D341Med (cell line): ENCODE results near the gene CCDC116.
"Not testable (repeated sequence)": the region's sequence is repeated elsewhere in the genome, so short reads cannot be mapped to it uniquely, and the experiment has no call there.

Source experiments
- DNase-seq: peaks from one replicate; pipeline ENCODE4 v3.0.0; 2012; ENCODE audit warnings: low spot score

The CCDC116 gene

DNA sequence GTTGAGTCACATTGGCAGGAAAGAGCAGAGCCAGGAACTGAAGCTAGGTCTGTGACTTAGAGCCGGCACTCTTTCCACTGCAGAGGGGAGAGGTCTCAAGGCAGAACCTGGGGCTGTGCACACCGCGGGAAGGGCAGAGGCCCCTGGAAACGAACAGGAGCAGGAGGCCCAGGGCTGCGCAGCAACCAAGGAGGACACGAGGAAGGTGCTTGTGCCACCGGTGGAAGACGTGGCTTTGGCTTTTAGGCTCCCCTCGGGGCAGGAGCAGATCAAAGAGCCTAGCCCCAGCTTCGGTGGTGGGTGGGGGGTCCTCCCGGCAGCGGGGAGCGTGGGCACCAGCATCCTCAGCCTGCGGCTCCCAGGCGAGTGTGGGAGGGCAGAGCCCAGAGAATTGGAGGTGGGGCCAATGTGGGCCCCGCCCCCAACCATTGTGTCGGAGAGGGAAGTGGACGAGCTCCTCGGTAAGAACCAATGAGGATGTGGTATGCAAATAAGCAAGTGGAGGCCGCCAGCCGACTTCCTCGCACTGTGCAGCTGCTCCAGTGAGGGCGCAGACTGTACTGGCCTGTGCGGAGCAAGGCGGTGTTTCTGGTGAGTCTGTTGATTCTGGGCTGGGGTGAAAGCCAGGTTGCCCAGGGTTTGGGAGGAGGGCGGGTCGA is at the start of gene CCDC116:
TSS of gene CCDC116 (plus strand) at position 524 of the 659 bp plus-strand sequence. CDS start 422 bp downstream, outside the sequence.
- DNase-seq, result peak; percentile 39

- DNase-seq, result peak; percentile 38
Observed at GRCh38 chr22:21582801-21583740, 49.5 kb upstream of the CCDC116 start.

DNA sequence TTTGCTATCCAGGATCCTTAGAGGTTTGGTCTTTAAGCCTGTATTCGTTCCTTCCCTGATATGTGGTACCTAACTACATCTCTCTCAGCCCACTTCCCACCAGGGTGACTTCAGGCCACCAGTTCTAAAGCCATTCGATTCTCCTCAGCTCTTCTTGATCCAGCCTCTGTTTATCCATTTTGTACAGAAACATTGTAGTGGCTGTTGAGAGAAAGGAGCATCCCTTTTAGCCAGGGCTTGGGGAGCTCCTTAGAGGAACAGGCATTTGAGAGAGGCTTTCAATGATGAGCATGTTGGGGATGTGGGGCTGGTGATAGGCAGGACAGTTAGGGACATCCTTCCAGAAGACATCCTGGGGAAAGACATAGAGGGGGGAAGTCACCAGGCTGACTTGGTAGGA is 47.2 kb upstream of the CCDC116 start:
- peak; percentile 9 for DNase-seq

DNA sequence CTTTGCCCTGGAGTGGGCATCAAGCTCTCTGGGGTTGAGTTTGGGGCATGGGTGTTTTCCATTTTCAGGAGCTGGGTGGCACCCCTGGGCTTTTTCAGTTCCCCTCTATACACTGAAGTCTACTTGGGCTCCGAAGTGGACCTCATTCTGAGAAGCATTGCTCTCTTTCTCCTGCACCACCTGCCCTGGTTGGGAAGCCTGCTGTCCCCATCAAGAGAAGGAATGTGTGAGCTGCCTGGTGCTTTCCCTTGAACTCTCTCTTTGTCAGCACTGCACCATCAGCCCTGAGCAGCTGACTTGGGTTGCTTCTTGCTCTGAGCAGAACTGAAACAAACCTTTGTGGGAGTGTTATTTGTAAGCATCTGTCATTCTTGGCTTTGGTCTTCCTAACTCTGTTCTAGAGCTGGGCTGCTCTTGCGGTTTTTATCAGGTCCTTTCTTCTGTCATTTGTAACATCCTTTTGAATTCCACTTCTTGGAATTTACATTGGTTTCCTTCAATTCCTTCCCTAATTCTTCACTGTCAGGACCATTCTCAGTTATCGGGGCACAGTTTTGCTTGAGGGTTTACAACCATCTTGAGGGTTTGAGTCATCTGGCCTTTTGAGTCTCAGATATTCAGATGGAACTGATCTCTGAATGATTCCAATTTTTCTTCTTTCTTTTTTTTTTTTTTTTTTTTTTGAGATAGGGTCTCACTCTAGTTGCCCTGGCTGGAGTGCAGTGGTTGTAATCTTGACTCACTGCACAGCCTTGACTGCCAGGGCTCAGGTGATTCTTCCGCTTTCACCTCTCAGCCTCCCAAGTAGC is 44.6 kb upstream of the CCDC116 start:
- DNase-seq, result peak; percentile 14

- peak; percentile 10 for DNase-seq
Observed at GRCh38 chr22:21589396-21589795, 43.2 kb upstream of the CCDC116 start.

GRCh38 chr22:21590809-21591641 is 41.5 kb upstream of the CCDC116 start:
- DNase-seq, result peak; percentile 20

- no peak for DNase-seq
Observed at GRCh38 chr22:21591695-21592094, 40.9 kb upstream of the CCDC116 start.

GRCh38 chr22:21592422-21592821 is 40.1 kb upstream of the CCDC116 start:
- DNase-seq, result no peak

DNA sequence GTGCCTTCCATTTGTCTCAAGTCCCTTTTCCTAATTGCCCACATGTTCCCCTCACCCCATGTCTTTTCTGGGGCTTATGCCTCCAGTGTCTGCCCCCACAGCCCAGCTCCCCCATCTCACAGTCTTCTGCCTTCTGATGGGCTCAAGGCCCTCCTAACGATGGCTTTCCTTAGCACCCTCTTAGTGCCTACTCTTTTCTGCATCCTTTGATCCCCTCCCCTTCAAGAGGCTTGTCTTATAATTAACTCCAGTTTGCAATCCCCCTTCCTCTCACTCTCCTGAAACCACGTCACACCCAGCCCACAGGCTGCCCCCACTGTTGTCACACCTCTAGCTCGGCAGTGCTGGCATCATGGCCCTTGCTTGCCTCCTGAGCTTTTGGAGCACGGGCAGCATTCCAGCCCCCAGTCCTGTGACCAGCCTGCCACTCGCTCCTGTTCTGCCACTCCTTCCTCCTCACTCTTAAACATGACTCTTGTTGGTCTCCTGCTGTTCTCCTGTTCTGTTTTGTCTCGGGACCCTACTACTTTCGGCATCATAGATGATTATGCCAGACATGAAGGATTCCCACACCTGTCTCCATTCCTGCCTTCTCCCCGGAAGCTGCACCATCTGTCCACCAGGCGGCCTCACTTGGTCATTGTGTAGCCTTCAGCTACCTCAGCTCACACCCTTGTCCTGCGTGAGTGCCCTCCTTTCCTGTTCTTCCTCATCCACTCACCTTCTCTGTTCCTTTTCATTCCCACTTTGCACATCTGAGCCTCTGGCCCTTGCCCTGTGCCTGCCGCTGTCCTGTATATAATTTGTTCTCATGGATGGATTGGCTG is 38.9 kb upstream of the CCDC116 start:
- DNase-seq, result no peak

GRCh38 chr22:21594865-21595452 is 37.6 kb upstream of the CCDC116 start:
- DNase-seq, result no peak

DNA sequence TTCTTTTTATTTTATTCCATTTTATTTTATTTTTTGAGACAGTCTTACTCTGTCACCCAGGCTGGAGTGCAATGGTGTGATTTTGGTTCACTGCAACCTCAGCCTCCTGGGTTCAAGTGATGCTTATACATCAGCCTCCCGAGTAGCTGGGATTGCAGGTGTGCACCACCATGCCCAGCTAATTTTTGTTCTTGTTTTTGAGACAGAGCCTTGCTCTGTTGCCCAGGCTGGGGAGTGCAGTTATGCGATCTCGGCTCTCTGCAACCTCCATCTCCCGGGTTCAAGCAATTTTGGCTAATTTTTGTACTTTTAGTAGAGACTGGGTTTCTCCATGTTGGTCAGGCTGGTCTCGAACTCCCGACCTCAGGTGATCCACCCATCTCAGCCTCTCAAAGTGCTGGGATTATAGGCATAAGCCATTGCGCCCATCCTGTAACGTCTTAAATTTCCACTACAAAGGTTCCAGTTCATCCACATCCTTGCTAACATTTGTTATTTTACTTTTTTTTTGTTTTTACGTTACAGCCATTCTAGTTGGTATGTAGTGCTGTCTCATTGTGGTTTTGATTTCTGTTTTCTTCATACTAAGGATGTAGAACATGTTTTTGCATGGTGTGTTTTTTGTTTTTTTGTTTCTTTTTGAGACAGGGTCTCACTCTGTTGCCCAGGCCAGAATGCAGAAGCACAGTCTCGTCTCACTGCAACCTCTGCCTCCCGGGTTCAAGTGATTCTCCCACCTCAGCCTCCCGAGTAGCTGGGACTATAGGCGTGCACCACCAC is 36.0 kb upstream of the CCDC116 start:
- not testable (repeated sequence) for DNase-seq

DNA sequence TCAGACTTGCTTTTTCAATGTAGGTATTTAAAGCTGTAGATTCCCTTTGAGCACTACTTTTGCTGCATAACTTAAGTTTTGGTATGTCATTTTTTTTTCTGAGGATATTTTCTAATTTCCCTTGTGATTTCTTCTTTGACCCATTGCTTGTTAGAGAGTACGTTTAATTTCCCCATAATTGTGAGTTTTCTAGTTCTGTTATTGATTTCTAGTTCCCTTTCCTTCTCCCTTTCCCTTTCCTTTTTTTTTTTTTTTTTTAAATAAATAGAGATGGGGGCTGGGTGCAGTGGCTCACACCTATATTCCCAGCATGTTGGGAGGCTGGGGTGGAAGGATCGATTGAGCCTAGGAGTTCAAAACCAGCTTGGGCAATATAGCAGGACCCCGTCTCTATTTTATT is 34.3 kb upstream of the CCDC116 start:
- no peak for DNase-seq

GRCh38 chr22:21599053-21599893 is 33.3 kb upstream of the CCDC116 start:
- DNase-seq, result peak; percentile 14

DNA sequence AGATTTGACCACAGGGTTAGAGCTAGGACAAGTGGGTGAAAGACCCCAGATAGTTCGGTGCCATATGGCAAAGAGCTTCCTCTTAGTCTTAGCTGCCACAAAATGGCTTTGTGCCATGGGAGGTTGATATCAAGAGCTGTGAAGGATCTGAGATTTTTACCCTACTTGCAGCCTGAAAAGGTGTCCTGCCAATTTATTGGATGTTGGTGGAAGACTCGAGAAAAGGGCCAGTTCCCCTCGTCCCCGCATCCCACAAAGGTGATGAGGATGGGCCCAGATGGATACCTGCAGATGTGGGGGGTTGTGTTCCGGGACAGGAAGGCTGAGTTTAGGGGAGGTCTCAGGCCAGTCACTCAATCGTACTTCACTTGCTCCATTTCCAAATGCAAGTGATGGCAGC is 30.0 kb upstream of the CCDC116 start:
- DNase-seq, result no peak

DNA sequence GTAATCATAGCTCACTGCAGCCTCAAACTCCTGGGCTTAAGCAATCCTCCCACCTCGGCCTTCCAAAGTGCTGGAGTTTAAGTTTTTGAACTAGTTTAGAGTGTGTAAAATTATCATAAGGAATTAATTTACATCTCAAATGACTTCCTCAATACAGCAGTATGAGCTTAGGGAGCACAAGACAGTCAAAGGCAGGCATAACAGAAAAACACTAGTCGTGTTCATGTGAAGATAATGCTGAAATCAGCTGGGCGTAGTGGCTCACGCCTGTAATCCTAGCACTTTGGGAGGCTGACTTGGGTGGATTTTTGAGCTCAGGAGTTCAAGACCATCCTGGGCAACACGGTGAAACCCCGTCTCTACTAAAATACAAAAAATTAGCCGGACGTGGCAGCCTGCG is 28.6 kb upstream of the CCDC116 start:
- DNase-seq, result no peak

- no peak for DNase-seq
Observed at GRCh38 chr22:21605887-21606564, 26.5 kb upstream of the CCDC116 start.

- no peak for DNase-seq
Observed at GRCh38 chr22:21606775-21607174, 25.8 kb upstream of the CCDC116 start.
